ENCODE measurements around the gene ANAPC16. TPM values are rescaled to one million over a fixed set of nuclear protein-coding genes. Genes with fewer than 3 reads are reported as not detected.
"Not testable (repeated sequence)": the region's sequence is repeated elsewhere in the genome, so short reads cannot be mapped to it uniquely, and the experiment has no call there.

The ANAPC16 gene
- polyA plus RNA-seq, 3 donors, result 97.2 to 165 (median 110) TPM

- no peak overlapping the region for H3K27ac ChIP-seq (ENCODE audit: low read depth, low read length)
- 65 to 81% (median 67%) methylated on average over 8 of the region's 8 CpGs for WGBS, 3 donors
These were observed 41.5 kb downstream of the ANAPC16 start for GRCh38 chr10:72257051-72257892.

GRCh38 chr10:72258617-72259016 lies 42.8 kb downstream of the ANAPC16 start:
- 97 to 100% (median 98%) methylated on average over 4 of the region's 4 CpGs for WGBS, 3 donors
- no peak overlapping the region for H3K27ac ChIP-seq (ENCODE audit: low read depth, low read length)

- WGBS, 3 donors, result 44 to 72% (median 49%) methylated on average over 5 of the region's 5 CpGs
- H3K27ac ChIP-seq (ENCODE audit: low read depth, low read length), result peak overlapping the region; percentile 70
These were observed 43.9 kb downstream of the ANAPC16 start for GRCh38 chr10:72259491-72260238.

GRCh38 chr10:72260239-72260975 lies 44.6 kb downstream of the ANAPC16 start:
- H3K27ac ChIP-seq (ENCODE audit: low read depth, low read length), result peak overlapping the region; percentile 70
- WGBS, 3 donors, result 11 to 17% (median 16%) methylated on average over 19 of the region's 19 CpGs

- WGBS, 3 donors, result 7 to 9% (median 7%) methylated on average over 30 of the region's 30 CpGs
- no peak overlapping the region for H3K27ac ChIP-seq (ENCODE audit: low read depth, low read length)
These were observed 45.4 kb downstream of the ANAPC16 start for GRCh38 chr10:72260976-72261783.

GRCh38 chr10:72261784-72262404 lies 46.1 kb downstream of the ANAPC16 start:
- H3K27ac ChIP-seq (ENCODE audit: low read depth, low read length), result no peak overlapping the region
- WGBS, 3 donors, result 94 to 96% (median 94%) methylated on average over 7 of the region's 7 CpGs

GRCh38 chr10:72263613-72264241 lies 47.9 kb downstream of the ANAPC16 start:
- no peak overlapping the region for H3K27ac ChIP-seq (ENCODE audit: low read depth, low read length)
- 27 to 71% (median 68%) methylated on average over 6 of the region's 6 CpGs for WGBS, 3 donors

GRCh38 chr10:72264536-72264935 lies 48.7 kb downstream of the ANAPC16 start:
- H3K27ac ChIP-seq (ENCODE audit: low read depth, low read length), result no peak overlapping the region

GRCh38 chr10:72265508-72265907 lies 49.7 kb downstream of the ANAPC16 start:
- no peak overlapping the region for H3K27ac ChIP-seq (ENCODE audit: low read depth, low read length)
- WGBS, 3 donors, result 83 to 89% (median 87%) methylated on average over 6 of the region's 6 CpGs

More at GRCh38 chr10:72264536-72264935, 48.7 kb downstream of the ANAPC16 start:
- WGBS, 3 donors, result 95 to 100% (median 100%) methylated on average over 1 of the region's 1 CpG

- no peak overlapping the region for H3K27ac ChIP-seq (ENCODE audit: low read depth, low read length)
- WGBS, 3 donors, result 85 to 91% (median 89%) methylated on average over 11 of the region's 11 CpGs
These were observed 50.4 kb downstream of the ANAPC16 start for GRCh38 chr10:72265990-72266865.

- no peak overlapping the region for H3K27ac ChIP-seq (ENCODE audit: low read depth, low read length)
- 88 to 90% (median 89%) methylated on average over 6 of the region's 6 CpGs for WGBS, 3 donors
These were observed 51.6 kb downstream of the ANAPC16 start for GRCh38 chr10:72267381-72267780.

GRCh38 chr10:72267819-72268399 lies 52.1 kb downstream of the ANAPC16 start:
- no peak overlapping the region for H3K27ac ChIP-seq (ENCODE audit: low read depth, low read length)
- 93 to 97% (median 95%) methylated on average over 15 of the region's 15 CpGs for WGBS, 3 donors

- 94 to 97% (median 97%) methylated on average over 4 to 5 of the region's 5 CpGs for WGBS, 3 donors
- not testable (repeated sequence) for H3K27ac ChIP-seq (ENCODE audit: low read depth, low read length)
These were observed 52.8 kb downstream of the ANAPC16 start for GRCh38 chr10:72268475-72269200.

- 89 to 92% (median 92%) methylated on average over 5 of the region's 5 CpGs for WGBS, 3 donors
These were observed 54.9 kb downstream of the ANAPC16 start for GRCh38 chr10:72270607-72271281.

More at GRCh38 chr10:72270607-72271281, 54.9 kb downstream of the ANAPC16 start:
- H3K27ac ChIP-seq (ENCODE audit: low read depth, low read length), result no peak overlapping the region

Data from adipose tissue (tissue), 3 donors.